Endothelial cell of umbilical vein (primary cell): ENCODE data around the gene USP12. TPM values are rescaled to one million over a fixed set of nuclear protein-coding genes. Genes with fewer than 3 reads are reported as not detected.

Source experiments
- BruUV-seq: library from RNA; stranded (reverse); fragments of 400-500 nt; replicated peaks from 2 replicates; lab custom pipeline; 2021; lab: Mats Ljungman, UMichigan
- CTCF ChIA-PET: fragments of 300-600, 350-600 bp; sonication (Branson Sonifier 250); formaldehyde crosslinking; loops from one replicate; lab custom pipeline; 2021; ENCODE audit warnings: antibody characterized with exemption, inconsistent platforms; lab: Charles Lee
- POLR2A ChIA-PET: fragments of 300-600, 350-600 bp; sonication (Branson Sonifier 250); formaldehyde crosslinking; loops from one replicate; lab custom pipeline; 2021; ENCODE audit warnings: antibody characterized with exemption, inconsistent platforms; lab: Charles Lee
- DNase-seq: peaks from one replicate; pipeline ENCODE4 v3.0.0-alpha.2; 2011; ENCODE audit warnings: low read depth, low spot score
- FAIRE-seq: peaks from 2 replicates; lab custom pipeline; 2011; peaks lifted over from hg19 to GRCh38; lab: Jason Lieb, UNC
- H2AFZ ChIP-seq: 2 replicates; pipeline ENCODE4 v1.6.0; 2012; ENCODE audit warnings: low read depth, low read length, control low read depth, inconsistent platforms
- H3K27ac ChIP-seq: 2 replicates; pipeline ENCODE4 v1.5.1; 2011; ENCODE audit warnings: low read depth, mild to moderate bottlenecking, control low read depth, low read length, moderate library complexity; ENCODE audit not compliant: insufficient read depth
- H3K27me3 ChIP-seq, 2 experiments: 2 replicates each; pipeline versions ENCODE4 v1.6.0 to v1.6.1; 2011; ENCODE audit warnings: low read length in 2 of 2, mixed read lengths in 1 of 2; ENCODE audit not compliant: control insufficient read depth in 2 of 2, insufficient read depth in 2 of 2
- H3K36me3 ChIP-seq, 2 experiments: 2 replicates in 1 of 2; 3 replicates in 1 of 2; pipeline ENCODE4 v1.5.1; 2011; ENCODE audit warnings: low read length in 2 of 2, mild to moderate bottlenecking in 1 of 2, moderate library complexity in 1 of 2; ENCODE audit not compliant: control insufficient read depth in 2 of 2, insufficient read depth in 2 of 2; ENCODE audit errors: extremely low read depth in 1 of 2
- H3K4me1 ChIP-seq: 3 replicates; pipeline ENCODE4 v1.5.1; 2011; ENCODE audit warnings: mild to moderate bottlenecking, low read length; ENCODE audit not compliant: control insufficient read depth, insufficient read depth; ENCODE audit errors: extremely low read depth
- H3K4me2 ChIP-seq: 2 replicates; pipeline ENCODE4 v1.6.1; 2011; ENCODE audit warnings: low read length, control low read depth, mixed read lengths; ENCODE audit not compliant: insufficient read depth
- H3K4me3 ChIP-seq, 3 experiments: fragments of 200-600 bp in 1 of 3; sonication (generic), shearing (Covaris generic) in 1 of 3; replicated peaks in 1 of 3; 2 replicates each; pipeline ENCODE4 v1.5.1; 2011 to 2016; ENCODE audit warnings: control low read depth in 3 of 3, low read length in 3 of 3, mild to moderate bottlenecking in 2 of 3, inconsistent platforms in 1 of 3, low read depth in 1 of 3, moderate library complexity in 1 of 3; ENCODE audit not compliant: insufficient read depth in 1 of 3
- H3K79me2 ChIP-seq: 2 replicates; pipeline ENCODE4 v1.6.0; 2012; ENCODE audit warnings: low read length, inconsistent platforms; ENCODE audit not compliant: control insufficient read depth, insufficient read depth
- H3K9ac ChIP-seq: replicated peaks from 2 replicates; pipeline ENCODE3; 2011; ENCODE audit warnings: low read length, control low read depth; ENCODE audit not compliant: insufficient read depth; ENCODE audit errors: extremely low read depth
- H3K9me1 ChIP-seq: replicated peaks from 3 replicates; pipeline ENCODE4 v1.6.0; 2011; ENCODE audit warnings: mild to moderate bottlenecking, low read length; ENCODE audit not compliant: control insufficient read depth, insufficient read depth; ENCODE audit errors: extremely low read depth
- H3K9me3 ChIP-seq: replicated peaks from 2 replicates; pipeline ENCODE4 v1.5.1; 2012; ENCODE audit warnings: low read length, inconsistent platforms; ENCODE audit not compliant: control insufficient read depth, insufficient read depth
- H4K20me1 ChIP-seq: replicated peaks from 2 replicates; pipeline ENCODE3; 2011; ENCODE audit warnings: mild to moderate bottlenecking, low read length; ENCODE audit not compliant: control insufficient read depth, insufficient read depth; ENCODE audit errors: extremely low read depth
- CTCF ChIP-seq, 2 donors: IDR thresholded peaks; 1 replicate in 1 of 2; 2 replicates in 1 of 2; pipeline ENCODE4 v1.5.1; 2011; ENCODE audit warnings: low read length in 2 of 2, mild to moderate bottlenecking in 2 of 2, moderate library complexity in 2 of 2, control low read depth in 1 of 2, inconsistent platforms in 1 of 2, low read depth in 1 of 2; ENCODE audit not compliant: insufficient read depth in 1 of 2; ENCODE audit errors: extremely low read depth in 1 of 2
- EZH2 ChIP-seq: IDR thresholded peaks from 2 replicates; pipeline ENCODE4 v1.6.1; 2012; ENCODE audit warnings: borderline replicate concordance, low read depth, mild to moderate bottlenecking, moderate library complexity, low read length, inconsistent platforms; ENCODE audit not compliant: severe bottlenecking
- FOS ChIP-seq: IDR thresholded peaks from 2 replicates; pipeline ENCODE4 v1.6.1; 2011; ENCODE audit warnings: mild to moderate bottlenecking, low read length, moderate library complexity, borderline replicate concordance; ENCODE audit not compliant: insufficient read depth
- GATA2 ChIP-seq: IDR thresholded peaks from 2 replicates; pipeline ENCODE4 v1.7.0; 2011; ENCODE audit warnings: low read depth, mild to moderate bottlenecking, moderate library complexity, mixed read lengths, low read length; ENCODE audit not compliant: insufficient read length, insufficient read depth
- JUN ChIP-seq: IDR thresholded peaks from 2 replicates; pipeline ENCODE4 v1.6.1; 2011; ENCODE audit warnings: borderline replicate concordance, low read depth; ENCODE audit not compliant: insufficient read length, insufficient read depth
- MAX ChIP-seq: IDR thresholded peaks from 2 replicates; pipeline ENCODE4 v1.6.1; 2011; ENCODE audit not compliant: insufficient read depth, insufficient read length
- MYC ChIP-seq: IDR thresholded peaks from one replicate; pipeline ENCODE4 v1.6.1; 2011; ENCODE audit warnings: mild to moderate bottlenecking, low read depth, low read length
- POLR2A ChIP-seq: IDR thresholded peaks from 2 replicates; pipeline ENCODE4 v1.6.1; 2012; ENCODE audit warnings: low read depth, mild to moderate bottlenecking, control low read depth, low read length
- POLR2AphosphoS5 ChIP-seq: IDR thresholded peaks from 2 replicates; pipeline ENCODE4 v1.6.1; 2012; ENCODE audit warnings: low read depth, mild to moderate bottlenecking, control low read depth, low read length, moderate library complexity; ENCODE audit not compliant: insufficient read depth
- dilution Hi-C: fragments of 300-500 bp; cut with MboI; formaldehyde crosslinking; loops from one replicate; pipeline ENCODE4 v1.15.0; 2019; ENCODE audit warnings: low sequenced_read_pairs; ENCODE audit not compliant: extremely low pct_ligation_motif_present
- intact Hi-C: fragments of 100-400 bp; cut with micrococcal nuclease; formaldehyde crosslinking; loops from one replicate; pipeline ENCODE4 v1.10.0; 2022
- polyA plus RNA-seq, 4 experiments: library from polyadenylated mRNA; depleted of rRNA in 3 of 4; stranded (reverse) in 3 of 4; unstranded in 1 of 4; fragments of >200 nt; gene quantifications; 2 replicates each; pipeline versions ENCODE4 v1.2.1 to v1.2.3, GENCODE V29; 2011 to 2012; ENCODE audit warnings: missing spikeins in 1 of 4
- total RNA-seq: library from RNA; stranded (reverse); gene quantifications from 2 replicates; pipeline ENCODE4 v1.2.3, GENCODE V29; 2021

USP12 gene
- total and polyA plus RNA-seq, 2 donors (not counting 3 experiments of a cell fraction or from before 2014, with no cell fraction given), result 6.2 to 33.4 TPM

- FAIRE-seq (no peak), DNase-seq (no peak)
- POLR2A ChIA-PET, result no interaction called here
- Histone ChIP-seq H3K9ac (no peak overlapping the region), H3K4me3 (no peak overlapping the region), H2AFZ (no peak overlapping the region), H3K4me1 (peaks cover 9% of the 10 kb centered on the region), H3K27ac (no peak overlapping the region), H3K9me1 (no peaks in the 10 kb centered on the region), H3K9me3 (no peaks in the 10 kb centered on the region), H4K20me1 (peaks cover 9% of the 10 kb centered on the region), H3K36me3 (peaks cover 0 to 6% of the 10 kb centered on the region in 2 experiments), H3K79me2 (peaks cover 89% of the 10 kb centered on the region), H3K4me2 (no peak overlapping the region), H3K27me3 (no peaks in the 10 kb centered on the region)
- no peak for TF ChIP-seq MAX
- no peak for TF ChIP-seq FOS
- TF ChIP-seq GATA2, result no peak
- TF ChIP-seq POLR2AphosphoS5, result no peak
- TF ChIP-seq POLR2A, result no peak
- no peak for TF ChIP-seq MYC
- TF ChIP-seq CTCF (IDR thresholded peaks at IDR 0.05; ENCODE audit: extremely low read depth in 1 of 2, insufficient read depth in 1 of 2, low read depth in 1 of 2, low read length in 2 of 2), result no peak
- no peak for TF ChIP-seq JUN
- no peak for TF ChIP-seq EZH2
- intact Hi-C loops, result no loop called here
- CTCF ChIA-PET, result interaction anchor here (1.0 to 1.6 kb wide), 4 partner anchors 9 to 51 kb away, joined by 3 to 5 read pairs (median 4); no protein-coding TSS in a partner anchor
- no TSS peak for BruUV-seq
- dilution Hi-C loops, result no loop called here
These were observed 51.6 kb downstream of the USP12 start for GRCh38 chr13:27120011-27120410.
